Neural cell (in vitro differentiated cells): ENCODE results near the gene OGFOD3. TPM values are rescaled to one million over a fixed set of nuclear protein-coding genes. Genes with fewer than 3 reads are reported as not detected.

ENCODE experiments used
- H2AFZ ChIP-seq: fragments of 200-600, 300-800 bp; sonication (generic), shearing (Covaris generic); 2 replicates; pipeline ENCODE4 v1.6.0; 2014; ENCODE audit warnings: low read depth, mild to moderate bottlenecking, antibody characterized with exemption, low read length, moderate library complexity
- H3F3A ChIP-seq: fragments of 200-600 bp; shearing (Covaris generic); 2 replicates; pipeline ENCODE4 v1.6.1; 2016; ENCODE audit warnings: mild to moderate bottlenecking, moderate library complexity, mixed read lengths, antibody characterized with exemption, low read length; ENCODE audit not compliant: insufficient read depth, poor library complexity, severe bottlenecking
- H3K27ac ChIP-seq: fragments of 200-600, 300-800 bp; sonication (generic), shearing (Covaris generic); 2 replicates; pipeline ENCODE4 v1.5.1; 2014; ENCODE audit warnings: mild to moderate bottlenecking, low read length, moderate library complexity
- H3K27me3 ChIP-seq: fragments of 300-800, 200-600 bp; sonication (generic), shearing (Covaris generic); 2 replicates; pipeline ENCODE4 v1.6.0; 2014; ENCODE audit warnings: mild to moderate bottlenecking, low read depth, low read length, moderate library complexity; ENCODE audit not compliant: insufficient read depth
- H3K36me3 ChIP-seq: fragments of 300-800, 200-600 bp; sonication (generic), shearing (Covaris generic); 2 replicates; pipeline ENCODE4 v1.5.1; 2014; ENCODE audit warnings: mild to moderate bottlenecking, antibody characterized with exemption, low read length, moderate library complexity; ENCODE audit not compliant: insufficient read depth
- H3K4me2 ChIP-seq: fragments of 300-800, 200-600 bp; sonication (generic), shearing (Covaris generic); 2 replicates; pipeline ENCODE4 v1.6.0; 2014; ENCODE audit warnings: mild to moderate bottlenecking, low read length
- H3K4me3 ChIP-seq: fragments of 300-800, 200-600 bp; sonication (generic), shearing (Covaris generic); 2 replicates; pipeline ENCODE4 v1.5.1; 2014; ENCODE audit warnings: mild to moderate bottlenecking, low read length, moderate library complexity
- H3K79me2 ChIP-seq: fragments of 200-600 bp; shearing (Covaris generic); replicated peaks from 2 replicates; pipeline ENCODE4 v1.6.0; 2014; ENCODE audit warnings: mild to moderate bottlenecking, low read length, moderate library complexity; ENCODE audit not compliant: insufficient read depth
- H3K9ac ChIP-seq: fragments of 300-800, 200-600 bp; sonication (generic), shearing (Covaris generic); 2 replicates; pipeline ENCODE4 v1.6.1; 2016; ENCODE audit warnings: mild to moderate bottlenecking, low read length, mixed read lengths
- H3K9me2 ChIP-seq: fragments of 200-600 bp; shearing (Covaris generic); 2 replicates; pipeline ENCODE4 v1.6.1; 2016; ENCODE audit warnings: mild to moderate bottlenecking, low read length, mixed read lengths; ENCODE audit not compliant: insufficient read depth
- H3K9me3 ChIP-seq: fragments of 200-600, 300-800 bp; sonication (generic), shearing (Covaris generic); 2 replicates; pipeline ENCODE4 v1.6.1; 2016; ENCODE audit warnings: mild to moderate bottlenecking, mixed run types, low read length, moderate library complexity, mixed read lengths
- H4K20me1 ChIP-seq: fragments of 200-600 bp; shearing (Covaris generic); 2 replicates; pipeline ENCODE4 v1.6.1; 2016; ENCODE audit warnings: mild to moderate bottlenecking, mixed run types; ENCODE audit not compliant: insufficient read depth
- CTCF ChIP-seq: fragments of 450-650 bp; IDR thresholded peaks from 2 replicates; pipeline ENCODE4 v1.5.1; 2014; ENCODE audit warnings: antibody characterized with exemption, mild to moderate bottlenecking, moderate library complexity; ENCODE audit not compliant: poor library complexity, severe bottlenecking
- EP300 ChIP-seq: fragments of 450-650 bp; conservative IDR thresholded peaks from 2 replicates; pipeline ENCODE4 v1.6.1; 2014; ENCODE audit warnings: antibody characterized with exemption, mild to moderate bottlenecking, moderate library complexity; ENCODE audit not compliant: poor library complexity, severe bottlenecking
- EZH2 ChIP-seq: fragments of 200-600, 300-800 bp; shearing (Covaris generic), sonication (generic); IDR thresholded peaks from 2 replicates; pipeline ENCODE4 v1.6.1; 2014; ENCODE audit warnings: antibody characterized with exemption, low read length, borderline replicate concordance, mild to moderate bottlenecking; ENCODE audit not compliant: insufficient read depth, poor library complexity, severe bottlenecking
- MXI1 ChIP-seq: fragments of 450-650 bp; conservative IDR thresholded peaks from 2 replicates; pipeline ENCODE4 v1.6.1; 2014; ENCODE audit warnings: antibody characterized with exemption, mild to moderate bottlenecking; ENCODE audit not compliant: poor library complexity, severe bottlenecking
- POLR2AphosphoS5 ChIP-seq: IDR thresholded peaks from 2 replicates; pipeline ENCODE4 v1.6.1; 2012
- RAD21 ChIP-seq: fragments of 450-650 bp; conservative IDR thresholded peaks from 2 replicates; pipeline ENCODE4 v1.6.1; 2014; ENCODE audit warnings: antibody characterized with exemption, mild to moderate bottlenecking, moderate library complexity
- REST ChIP-seq: IDR thresholded peaks from 2 replicates; pipeline ENCODE4 v1.6.1; 2012; ENCODE audit warnings: borderline replicate concordance
- SMC3 ChIP-seq: fragments of 450-650 bp; conservative IDR thresholded peaks from 2 replicates; pipeline ENCODE4 v1.6.1; 2014; ENCODE audit warnings: antibody characterized with exemption, mild to moderate bottlenecking, moderate library complexity; ENCODE audit not compliant: poor library complexity
- TAF1 ChIP-seq: IDR thresholded peaks from 2 replicates; pipeline ENCODE4 v1.6.1; 2012; ENCODE audit warnings: low read depth
- polyA plus RNA-seq: library from polyadenylated mRNA; depleted of rRNA; stranded (reverse); fragments of >200 nt; gene quantifications from 2 replicates; pipeline ENCODE4 v1.2.3, GENCODE V29; 2014

Gene OGFOD3
- polyA plus RNA-seq, 1 donor from 2014 or later, result 22.6 TPM

- Histone ChIP-seq H3K9ac (no peak overlapping the region), H3K79me2 (no peaks in the 10 kb centered on the region), H3K9me2 (no peaks in the 10 kb centered on the region), H3K27me3 (no peaks in the 10 kb centered on the region), H3K9me3 (no peaks in the 10 kb centered on the region), H3F3A (no peaks in the 10 kb centered on the region), H3K27ac (no peak overlapping the region), H4K20me1 (no peaks in the 10 kb centered on the region), H2AFZ (no peak overlapping the region), H3K4me2 (no peak overlapping the region), H3K4me3 (no peak overlapping the region), H3K36me3 (no peaks in the 10 kb centered on the region)
- TF ChIP-seq POLR2AphosphoS5 (no peak), TAF1 (no peak), MXI1 (no peak), REST (no peak), EZH2 (no peak), EP300 (no peak), SMC3 (no peak), CTCF (no peak), RAD21 (no peak)
These were observed 2.6 kb downstream of the OGFOD3 start for GRCh38 chr17:82415786-82416185.

DNA sequence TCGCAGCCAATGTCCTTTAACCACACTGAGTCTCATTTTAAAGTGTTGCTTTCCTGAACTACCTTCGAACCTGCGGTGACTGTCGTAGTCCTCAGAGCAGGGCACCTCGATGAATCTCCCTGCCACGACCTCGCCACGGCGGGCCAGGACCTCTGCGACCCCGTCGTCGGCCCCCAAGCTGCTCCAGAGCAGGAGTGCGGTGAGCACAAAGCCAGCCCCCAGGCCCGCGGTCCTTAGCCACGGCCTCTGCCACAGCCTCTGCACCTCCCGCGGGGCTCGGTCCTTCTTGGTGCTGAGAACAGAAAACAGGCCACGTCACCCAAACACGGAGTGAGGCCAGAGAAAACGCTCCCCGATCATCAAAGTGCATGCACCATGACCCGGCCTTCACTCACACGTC lies 3.0 kb downstream of the OGFOD3 start:
- no peak overlapping the region for H3K4me2 ChIP-seq
- H2AFZ ChIP-seq, result no peak overlapping the region
- H3F3A ChIP-seq, result no peaks in the 10 kb centered on the region
- TF ChIP-seq REST, result no peak
- no peak for TF ChIP-seq POLR2AphosphoS5
- no peak for TF ChIP-seq SMC3
- TF ChIP-seq MXI1, result no peak
- no peak for TF ChIP-seq EP300
- TF ChIP-seq RAD21, result no peak
- no peak for TF ChIP-seq EZH2
- TF ChIP-seq CTCF, result no peak
- no peak for TF ChIP-seq TAF1
- no peak overlapping the region for H3K9ac ChIP-seq
- H3K79me2 ChIP-seq, result no peaks in the 10 kb centered on the region
- H3K9me2 ChIP-seq, result no peaks in the 10 kb centered on the region
- no peaks in the 10 kb centered on the region for H3K9me3 ChIP-seq
- no peak overlapping the region for H3K4me3 ChIP-seq
- no peak overlapping the region for H3K27ac ChIP-seq
- no peaks in the 10 kb centered on the region for H4K20me1 ChIP-seq
- no peaks in the 10 kb centered on the region for H3K27me3 ChIP-seq
- no peaks in the 10 kb centered on the region for H3K36me3 ChIP-seq
